HL-60/S4 treated with retinoic acid at 250 ng/mL for 4 days and 3 days (cell line): ENCODE data around the gene CCDC27.

Experiments
- in situ Hi-C: fragments of 300-500 bp; cut with MboI; formaldehyde crosslinking; loops from 2 replicates; pipeline ENCODE4 v1.7.0; 2022; ENCODE audit warnings: low sequenced_read_pairs

The CCDC27 gene

GRCh38 chr1:3774276-3774945 lies 22.2 kb downstream of the CCDC27 start:
- in situ Hi-C loops = no loop called here

- in situ Hi-C loops = no loop called here
Observed at GRCh38 chr1:3774946-3775489, 22.8 kb downstream of the CCDC27 start.

GRCh38 chr1:3775490-3776230 lies 23.4 kb downstream of the CCDC27 start:
- in situ Hi-C loops = no loop called here

- in situ Hi-C loops = no loop called here
Observed at GRCh38 chr1:3776231-3776961, 24.1 kb downstream of the CCDC27 start.

- in situ Hi-C loops = no loop called here
Observed at GRCh38 chr1:3777078-3777547, 24.9 kb downstream of the CCDC27 start.

GRCh38 chr1:3777647-3778589 lies 25.7 kb downstream of the CCDC27 start:
- in situ Hi-C loops = no loop called here

GRCh38 chr1:3778590-3779264 lies 26.5 kb downstream of the CCDC27 start:
- in situ Hi-C loops = no loop called here

GRCh38 chr1:3779265-3779911 lies 27.1 kb downstream of the CCDC27 start:
- in situ Hi-C loops = no loop called here

- in situ Hi-C loops = no loop called here
Observed at GRCh38 chr1:3779912-3780416, 27.7 kb downstream of the CCDC27 start.

- in situ Hi-C loops = no loop called here
Observed at GRCh38 chr1:3780901-3781300, 28.7 kb downstream of the CCDC27 start.

GRCh38 chr1:3783651-3784474 lies 31.6 kb downstream of the CCDC27 start:
- in situ Hi-C loops = no loop called here

GRCh38 chr1:3785045-3785444 lies 32.8 kb downstream of the CCDC27 start:
- in situ Hi-C loops = no loop called here

- in situ Hi-C loops = no loop called here
Observed at GRCh38 chr1:3785456-3786157, 33.4 kb downstream of the CCDC27 start.

- in situ Hi-C loops = no loop called here
Observed at GRCh38 chr1:3786468-3787348, 34.5 kb downstream of the CCDC27 start.

- in situ Hi-C loops = no loop called here
Observed at GRCh38 chr1:3787349-3787715, 35.1 kb downstream of the CCDC27 start.

GRCh38 chr1:3787745-3788605 lies 35.7 kb downstream of the CCDC27 start:
- in situ Hi-C loops = no loop called here
